ENCODE results near the gene DDX46. TPM values are rescaled to one million over a fixed set of nuclear protein-coding genes. Genes with fewer than 3 reads are reported as not detected.

The DDX46 gene
- total and polyA plus RNA-seq, 2 experiments from 2014 or later = 16.9 to 19.6 TPM

- no peaks in the 10 kb centered on the region for H3K27me3 ChIP-seq (replicated peaks; ENCODE audit: insufficient read depth)
- no peaks in the 10 kb centered on the region for H4K20me1 ChIP-seq (ENCODE audit: insufficient read depth)
- no peak overlapping the region for H3K9ac ChIP-seq
- peaks cover 22% of the 10 kb centered on the region for H3F3A ChIP-seq (ENCODE audit: insufficient read depth)
- peaks cover 14% of the 10 kb centered on the region for H3K4me1 ChIP-seq (ENCODE audit: insufficient read depth)
- WGBS, 2 experiments (ENCODE audit: low coverage in 1 of 2, low lambda C conversion rate in 2 of 2, missing lambda C conversion rate in 2 of 2) = 100% methylated on average over 1 of the region's 1 CpG
- no peak overlapping the region for H3K4me2 ChIP-seq (ENCODE audit: unreplicated experiment)
- H3K27ac ChIP-seq = no peak overlapping the region
- DNase-seq = no peak
- in situ Hi-C loops (cut with MboI) = no loop called here
- H2AFZ ChIP-seq = no peak overlapping the region
- H3K79me2 ChIP-seq (ENCODE audit: insufficient read depth) = peaks cover 7% of the 10 kb centered on the region
- TF ChIP-seq EZH2phosphoT487 (IDR thresholded peaks at IDR 0.05; ENCODE audit: insufficient read depth, low read depth) (no peak), EZH2 (IDR thresholded peaks at IDR 0.05; ENCODE audit: insufficient read depth, poor library complexity, severe bottlenecking) (no peak)
- no peaks in the 10 kb centered on the region for H3K9me3 ChIP-seq (ENCODE audit: low read depth)
- no peaks in the 10 kb centered on the region for H3K9me2 ChIP-seq (ENCODE audit: insufficient read depth)
- no peak overlapping the region for H3K4me3 ChIP-seq
- peaks cover 68% of the 10 kb centered on the region for H3K36me3 ChIP-seq (ENCODE audit: low read depth)
Measured at GRCh38 chr5:134787692-134788091, 29.1 kb downstream of the DDX46 start.

GRCh38 chr5:134791580-134791979, 33.0 kb downstream of the DDX46 start:
- peaks cover 7% of the 10 kb centered on the region for H3K79me2 ChIP-seq (ENCODE audit: insufficient read depth)
- no peak overlapping the region for H3K27ac ChIP-seq
- no peaks in the 10 kb centered on the region for H3K9me2 ChIP-seq (ENCODE audit: insufficient read depth)
- H3F3A ChIP-seq (ENCODE audit: insufficient read depth) = peaks cover 12% of the 10 kb centered on the region; the same call in 1 of the 2 replicates
- TF ChIP-seq EZH2phosphoT487 (IDR thresholded peaks at IDR 0.05; ENCODE audit: insufficient read depth, low read depth) = no peak
- WGBS, 2 experiments (ENCODE audit: low coverage in 1 of 2, low lambda C conversion rate in 2 of 2, missing lambda C conversion rate in 2 of 2) = 97 to 100% methylated on average over 2 of the region's 2 CpGs
- no peak overlapping the region for H3K4me2 ChIP-seq (ENCODE audit: unreplicated experiment)
- H3K4me1 ChIP-seq (ENCODE audit: insufficient read depth) = peaks cover 4% of the 10 kb centered on the region; the same call in 1 of the 2 replicates
- no peaks in the 10 kb centered on the region for H3K27me3 ChIP-seq (replicated peaks; ENCODE audit: insufficient read depth)
- no peak overlapping the region for H2AFZ ChIP-seq
- no peak for DNase-seq
- H3K4me3 ChIP-seq = no peak overlapping the region
- H3K9me3 ChIP-seq (ENCODE audit: low read depth) = no peaks in the 10 kb centered on the region
- H4K20me1 ChIP-seq (ENCODE audit: insufficient read depth) = no peaks in the 10 kb centered on the region
- in situ Hi-C loops (cut with MboI) = no loop called here
- H3K9ac ChIP-seq = no peak overlapping the region
- H3K36me3 ChIP-seq (ENCODE audit: low read depth) = peaks cover 78% of the 10 kb centered on the region

GRCh38 chr5:134792286-134792685, 33.7 kb downstream of the DDX46 start:
- Histone ChIP-seq H3K79me2 (ENCODE audit: insufficient read depth) (peaks cover 7% of the 10 kb centered on the region; the same call in 1 of the 2 replicates), H3K9me3 (ENCODE audit: low read depth) (no peaks in the 10 kb centered on the region), H3K9me2 (ENCODE audit: insufficient read depth) (no peaks in the 10 kb centered on the region), H3K9ac (no peak overlapping the region), H4K20me1 (ENCODE audit: insufficient read depth) (no peaks in the 10 kb centered on the region), H3K4me1 (ENCODE audit: insufficient read depth) (peaks cover 4% of the 10 kb centered on the region; the same call in 1 of the 2 replicates), H2AFZ (no peak overlapping the region), H3K27me3 (replicated peaks; ENCODE audit: insufficient read depth) (no peaks in the 10 kb centered on the region), H3K4me2 (ENCODE audit: unreplicated experiment) (no peak overlapping the region), H3K4me3 (no peak overlapping the region), H3K27ac (no peak overlapping the region), H3K36me3 (ENCODE audit: low read depth) (peaks cover 74% of the 10 kb centered on the region), H3F3A (ENCODE audit: insufficient read depth) (peaks cover 12% of the 10 kb centered on the region; the same call in 1 of the 2 replicates)
- no peak for TF ChIP-seq EZH2 (IDR thresholded peaks at IDR 0.05; ENCODE audit: insufficient read depth, poor library complexity, severe bottlenecking)
- TF ChIP-seq EZH2phosphoT487 (IDR thresholded peaks at IDR 0.05; ENCODE audit: insufficient read depth, low read depth) = no peak
- no peak for DNase-seq
- 98 to 99% methylated on average over 3 of the region's 3 CpGs for WGBS, 2 experiments (ENCODE audit: low coverage in 1 of 2, low lambda C conversion rate in 2 of 2, missing lambda C conversion rate in 2 of 2)
- in situ Hi-C loops (cut with MboI) = no loop called here

DNA sequence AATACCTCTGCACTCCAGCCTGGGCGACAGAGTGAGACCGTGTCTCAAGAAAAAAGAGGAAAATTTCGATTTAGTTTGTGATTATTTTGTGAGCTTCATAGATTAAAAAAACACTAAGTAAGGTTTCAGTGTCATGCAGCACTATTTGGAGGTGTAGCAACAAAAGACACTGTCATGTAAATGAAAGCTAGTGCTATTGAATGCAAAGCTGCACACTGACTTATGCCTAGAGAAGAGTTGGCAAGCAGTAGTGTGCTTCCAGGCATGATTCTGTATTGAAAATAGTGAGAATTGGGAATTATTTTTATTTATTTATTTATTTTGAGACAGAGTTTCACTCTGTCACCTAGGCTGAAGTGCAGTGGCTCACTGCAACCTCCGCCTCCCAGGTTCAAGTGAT, 34.5 kb downstream of the DDX46 start:
- H3K36me3 ChIP-seq (ENCODE audit: low read depth) = peaks cover 72% of the 10 kb centered on the region
- no peak overlapping the region for H3K9ac ChIP-seq
- H2AFZ ChIP-seq = no peak overlapping the region
- H3K79me2 ChIP-seq (ENCODE audit: insufficient read depth) = peaks cover 5% of the 10 kb centered on the region; the same call in 1 of the 2 replicates
- H3K27me3 ChIP-seq (replicated peaks; ENCODE audit: insufficient read depth) = no peaks in the 10 kb centered on the region
- H3K4me1 ChIP-seq (ENCODE audit: insufficient read depth) = peaks cover 4% of the 10 kb centered on the region; the same call in 1 of the 2 replicates
- no peak for DNase-seq
- H4K20me1 ChIP-seq (ENCODE audit: insufficient read depth) = no peaks in the 10 kb centered on the region
- no peaks in the 10 kb centered on the region for H3K9me2 ChIP-seq (ENCODE audit: insufficient read depth)
- H3K27ac ChIP-seq = no peak overlapping the region
- H3K4me3 ChIP-seq = no peak overlapping the region
- no peak overlapping the region for H3K4me2 ChIP-seq (ENCODE audit: unreplicated experiment)
- no peaks in the 10 kb centered on the region for H3K9me3 ChIP-seq (ENCODE audit: low read depth)
- in situ Hi-C loops (cut with MboI) = no loop called here
- peaks cover 12% of the 10 kb centered on the region; the same call in 1 of the 2 replicates for H3F3A ChIP-seq (ENCODE audit: insufficient read depth)
- WGBS, 2 experiments (ENCODE audit: low coverage in 1 of 2, low lambda C conversion rate in 2 of 2, missing lambda C conversion rate in 2 of 2) = 87 to 88% methylated on average over 4 of the region's 4 CpGs
- no peak for TF ChIP-seq EZH2phosphoT487 (IDR thresholded peaks at IDR 0.05; ENCODE audit: insufficient read depth, low read depth)

DNA sequence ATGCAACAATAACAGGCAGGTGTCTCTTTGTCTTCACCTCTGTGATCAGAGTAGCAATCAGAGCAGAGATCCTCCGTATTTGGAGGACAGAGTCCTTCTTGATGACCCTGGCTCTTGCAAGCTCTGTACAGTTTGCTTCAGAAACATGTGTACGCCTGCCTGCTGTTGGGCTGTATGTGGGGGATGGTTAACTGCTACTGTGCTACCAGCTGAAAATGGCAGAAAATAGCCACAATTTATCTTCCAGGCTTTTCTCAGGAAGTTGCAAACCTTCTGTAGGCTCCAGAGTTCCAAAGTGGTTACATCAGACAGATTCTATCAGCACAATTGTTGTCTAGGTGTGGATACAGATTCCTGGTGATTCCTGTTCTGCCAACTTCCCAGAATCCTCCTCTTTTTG, 35.5 kb downstream of the DDX46 start:
- 94 to 97% methylated on average over 2 of the region's 2 CpGs for WGBS, 2 experiments (ENCODE audit: low coverage in 1 of 2, low lambda C conversion rate in 2 of 2, missing lambda C conversion rate in 2 of 2)
- Histone ChIP-seq H3K27ac (no peak overlapping the region), H3K36me3 (ENCODE audit: low read depth) (peaks cover 72% of the 10 kb centered on the region), H3K9me3 (ENCODE audit: low read depth) (no peaks in the 10 kb centered on the region), H3K79me2 (ENCODE audit: insufficient read depth) (no peaks in the 10 kb centered on the region), H3F3A (ENCODE audit: insufficient read depth) (0 out of 2 replicates have a peak, but pooled peaks cover 12% of the 10 kb centered on the region), H3K4me1 (ENCODE audit: insufficient read depth) (peaks cover 4% of the 10 kb centered on the region; the same call in 1 of the 2 replicates), H3K9me2 (ENCODE audit: insufficient read depth) (no peaks in the 10 kb centered on the region), H3K9ac (no peak overlapping the region), H2AFZ (no peak overlapping the region), H3K4me3 (no peak overlapping the region), H3K4me2 (ENCODE audit: unreplicated experiment) (no peak overlapping the region), H3K27me3 (replicated peaks; ENCODE audit: insufficient read depth) (no peaks in the 10 kb centered on the region), H4K20me1 (ENCODE audit: insufficient read depth) (no peaks in the 10 kb centered on the region)
- TF ChIP-seq EZH2phosphoT487 (IDR thresholded peaks at IDR 0.05; ENCODE audit: insufficient read depth, low read depth) = no peak
- no peak for TF ChIP-seq EZH2 (IDR thresholded peaks at IDR 0.05; ENCODE audit: insufficient read depth, poor library complexity, severe bottlenecking)
- in situ Hi-C loops (cut with MboI) = no loop called here
- DNase-seq = peak; percentile 3
